Testis (tissue), 5 donors: ENCODE measurements around the gene TRIM64C. TPM values are rescaled to one million over a fixed set of nuclear protein-coding genes. Genes with fewer than 3 reads are reported as not detected.
"Not testable (repeated sequence)": the region's sequence is repeated elsewhere in the genome, so short reads cannot be mapped to it uniquely, and the experiment has no call there.

Source experiments
- DNase-seq: peaks from one replicate; pipeline ENCODE4 v3.0.0-alpha.2; 2019
- H3K27ac ChIP-seq, 2 donors: fragments of 200-600 bp; sonication (generic); one replicate each; pipeline ENCODE4 v1.5.1; 2019
- H3K27me3 ChIP-seq: fragments of 200-600 bp; sonication (generic); one replicate; pipeline ENCODE4 v1.5.1; 2019
- H3K36me3 ChIP-seq: fragments of 200-600 bp; sonication (generic); one replicate; pipeline ENCODE4 v1.5.1; 2017; ENCODE audit warnings: low read depth; ENCODE audit errors: missing control alignments
- H3K4me1 ChIP-seq: fragments of 200-600 bp; sonication (generic); one replicate; pipeline ENCODE4 v1.5.1; 2019
- H3K4me3 ChIP-seq, 2 donors: fragments of 200-600 bp; sonication (generic); one replicate each; pipeline ENCODE4 v1.5.1; 2017 to 2019
- H3K9me3 ChIP-seq: fragments of 200-600 bp; sonication (generic); one replicate; pipeline ENCODE4 v1.5.1; 2017
- WGBS, 2 donors: methylation state at CpG; one replicate each; pipeline ENCODE4 v1.1.5; 2018; 5-methylcytosine and 5-hydroxymethylcytosine counted together
- intact Hi-C: fragments of 100-400 bp; cut with DNase I; formaldehyde crosslinking; loops from one replicate; pipeline ENCODE4 v1.15.1; 2023; ENCODE audit warnings: low total_unique reads
- long read RNA-seq, 2 donors: transcript quantifications; one replicate each; lab custom pipeline, GENCODE V29; 2026
- polyA plus RNA-seq: library from polyadenylated mRNA; stranded (reverse); fragments of 350-450 nt; fragmentation: Illumina TruSeq; extraction: RNeasy Lipid Tissue Mini Kit (QIAGEN cat#74804); gene quantifications from one replicate; pipeline ENCODE4 v1.2.3, GENCODE V29; 2014; ENCODE audit warnings: low read depth, low replicate concordance; ENCODE audit not compliant: insufficient read depth
- small RNA-seq, 2 donors: library from RNA; depleted of rRNA; stranded (forward); fragments of <200 nt; gene quantifications; one replicate each; pipeline ENCODE3, GENCODE V24; 2016
- total RNA-seq, 2 donors: library from RNA; depleted of rRNA; stranded (reverse); fragments of >200 nt; gene quantifications; one replicate each; pipeline ENCODE4 v1.2.3, GENCODE V29; 2016

Gene TRIM64C, protein sequence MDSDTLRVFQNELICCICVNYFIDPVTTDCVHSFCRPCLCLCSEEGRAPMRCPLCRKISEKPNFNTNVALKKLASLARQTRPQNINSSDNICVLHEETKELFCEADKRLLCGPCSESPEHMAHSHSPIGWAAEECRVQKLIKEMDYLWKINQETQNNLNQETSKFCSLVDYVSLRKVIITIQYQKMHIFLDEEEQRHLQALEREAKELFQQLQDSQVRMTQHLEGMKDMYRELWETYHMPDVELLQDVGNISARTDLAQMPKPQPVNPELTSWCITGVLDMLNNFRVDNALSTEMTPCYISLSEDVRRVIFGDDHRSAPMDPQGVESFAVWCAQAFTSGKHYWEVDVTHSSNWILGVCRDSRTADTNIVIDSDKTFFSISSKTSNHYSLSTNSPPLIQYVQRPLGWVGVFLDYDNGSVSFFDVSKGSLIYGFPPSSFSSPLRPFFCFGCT
- not detected for total RNA-seq
- not detected for polyA plus RNA-seq
- long read RNA-seq, donor 1, result 0 reads
- long read RNA-seq, donor 2, result 0 reads

DNA sequence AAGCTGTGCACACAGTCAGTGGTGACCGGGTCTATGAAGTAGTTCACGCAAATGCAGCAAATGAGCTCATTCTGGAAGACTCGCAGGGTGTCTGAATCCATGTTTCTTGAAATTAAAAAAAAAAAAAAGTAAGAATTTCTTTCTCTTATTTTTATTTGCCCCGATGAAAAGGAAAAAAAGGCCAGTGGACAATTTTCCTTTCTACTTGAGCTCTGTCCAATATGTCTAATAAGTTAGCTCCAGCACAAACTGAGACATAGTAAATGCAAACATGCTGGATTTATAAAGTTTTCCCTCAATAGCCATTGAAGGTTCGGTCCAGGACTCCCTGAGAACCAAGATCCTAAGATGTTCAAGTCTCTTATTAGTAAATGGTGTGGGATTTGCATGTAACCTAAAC, at the start of gene TRIM64C:
TSS of gene TRIM64C (minus strand) at position 101 of the 400 bp plus-strand sequence. CDS start at position 101, 0 bp downstream.
- H3K9me3 ChIP-seq, intact Hi-C loops, H3K27me3 ChIP-seq, H3K36me3 ChIP-seq, DNase-seq, H3K4me1 ChIP-seq, H3K27ac ChIP-seq, H3K4me3 ChIP-seq: not testable (repeated sequence)
- 75 to 91% methylated on average over 5 of the region's 5 CpGs for WGBS, 2 donors

DNA sequence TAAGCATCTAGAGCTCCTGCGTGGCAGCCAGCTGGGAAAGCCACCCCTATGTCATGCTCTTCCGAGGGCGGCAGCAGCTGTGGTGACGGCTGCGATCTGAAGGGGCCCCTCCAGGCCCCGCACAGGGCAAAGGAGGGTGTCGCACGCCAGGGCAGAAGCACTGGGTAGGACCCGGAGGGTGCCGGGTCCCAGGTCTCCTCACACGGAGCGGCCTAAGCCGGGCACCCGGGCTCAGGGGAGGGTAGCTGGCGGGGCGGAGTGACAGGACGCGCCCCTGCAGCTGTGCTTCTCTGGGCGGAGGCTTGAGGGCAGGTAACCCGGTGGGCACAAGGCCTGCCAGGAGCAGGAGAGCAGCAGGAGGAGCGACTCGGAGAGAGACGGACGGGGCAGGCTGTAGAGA, 43.4 kb upstream of the TRIM64C start:
- intact Hi-C loops, DNase-seq, H3K27me3 ChIP-seq, H3K36me3 ChIP-seq, H3K9me3 ChIP-seq, H3K27ac ChIP-seq, H3K4me1 ChIP-seq: not testable (repeated sequence)
- peak overlapping the region in 1 of 2 donors; percentile 26 for H3K4me3 ChIP-seq
- whole genome bisulfite sequencing, 2 donors, result 77 to 78% methylated on average over 15 to 24 of the region's 24 CpGs

DNA sequence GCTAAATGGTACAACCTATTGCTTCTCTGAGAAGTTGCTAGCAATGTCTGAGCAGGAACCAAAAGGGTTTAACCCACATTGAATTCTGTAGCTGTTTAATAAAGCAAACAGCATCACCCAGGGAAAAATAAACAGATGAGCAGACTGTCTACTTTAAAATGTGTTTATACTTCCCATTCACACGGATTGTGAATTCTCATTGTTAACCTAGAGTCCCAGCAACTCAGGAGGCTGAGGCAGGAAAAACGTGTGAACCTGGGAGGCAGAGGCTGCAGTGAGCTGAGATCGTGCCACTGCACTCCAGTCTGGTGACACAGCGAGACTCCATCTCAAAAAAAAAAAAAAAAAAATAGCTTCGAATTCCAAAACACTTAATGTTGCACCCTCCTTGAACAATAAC, 11.0 kb upstream of the TRIM64C start:
- DNase-seq, H3K27me3 ChIP-seq, H3K36me3 ChIP-seq, intact Hi-C loops, H3K27ac ChIP-seq, H3K9me3 ChIP-seq, H3K4me3 ChIP-seq, H3K4me1 ChIP-seq: not testable (repeated sequence)
- WGBS, 2 donors, result 76 to 82% methylated on average over 5 of the region's 5 CpGs

DNA sequence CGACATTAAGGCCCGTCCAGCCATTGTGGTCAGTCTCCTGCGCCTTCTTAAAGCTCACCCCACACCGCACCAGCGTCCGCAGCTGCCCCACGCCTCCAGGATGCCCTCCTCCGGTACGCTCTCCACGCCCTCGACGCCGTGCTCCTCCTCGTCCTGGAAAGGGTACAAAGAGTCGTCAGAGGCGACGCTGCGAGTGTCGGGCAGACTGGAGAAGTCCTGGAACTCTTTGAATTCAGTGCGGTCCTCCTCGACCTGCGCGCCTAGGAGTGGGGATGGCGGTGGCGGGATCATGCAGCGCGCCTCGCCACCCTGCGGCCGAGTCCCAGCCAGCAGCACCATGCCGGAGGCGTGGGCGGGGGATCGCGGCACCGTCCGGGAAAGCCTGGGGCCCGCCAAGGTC, 9.1 kb downstream of the TRIM64C start:
- intact Hi-C loops, H3K36me3 ChIP-seq, H3K4me1 ChIP-seq, H3K4me3 ChIP-seq, H3K27ac ChIP-seq, H3K27me3 ChIP-seq, H3K9me3 ChIP-seq, DNase-seq: not testable (repeated sequence)
- 46 to 50% methylated on average over 2 to 33 of the region's 38 CpGs for WGBS, 2 donors

DNA sequence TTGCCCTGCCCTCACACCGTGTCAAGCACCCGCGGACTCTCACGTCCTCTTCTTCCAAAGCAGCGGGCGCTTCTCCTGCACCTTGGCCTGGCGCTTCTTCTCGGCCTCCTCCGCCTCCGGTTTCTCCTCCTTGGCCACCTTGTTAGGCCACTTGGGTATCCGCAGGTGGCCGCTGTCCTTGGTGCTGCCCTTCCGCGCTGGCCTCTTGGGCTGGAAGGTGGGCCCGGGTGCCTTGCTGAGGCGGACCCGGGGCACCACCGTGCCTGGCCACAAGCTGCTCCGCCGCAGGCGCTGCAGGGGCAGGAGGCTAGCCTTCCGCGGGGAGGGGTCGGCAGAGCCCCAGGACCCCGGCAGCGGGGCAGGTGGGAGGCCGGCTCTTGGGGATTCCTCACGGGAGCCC, 10.7 kb downstream of the TRIM64C start:
- H3K4me1 ChIP-seq, H3K27ac ChIP-seq, H3K36me3 ChIP-seq, H3K27me3 ChIP-seq, H3K9me3 ChIP-seq, intact Hi-C loops: not testable (repeated sequence)
- peak overlapping the region in 1 of 2 donors; percentile 23 for H3K4me3 ChIP-seq
- WGBS, 2 donors, result 48 to 74% methylated on average over 12 to 16 of the region's 28 CpGs
- DNase-seq, result peak; percentile 22

DNA sequence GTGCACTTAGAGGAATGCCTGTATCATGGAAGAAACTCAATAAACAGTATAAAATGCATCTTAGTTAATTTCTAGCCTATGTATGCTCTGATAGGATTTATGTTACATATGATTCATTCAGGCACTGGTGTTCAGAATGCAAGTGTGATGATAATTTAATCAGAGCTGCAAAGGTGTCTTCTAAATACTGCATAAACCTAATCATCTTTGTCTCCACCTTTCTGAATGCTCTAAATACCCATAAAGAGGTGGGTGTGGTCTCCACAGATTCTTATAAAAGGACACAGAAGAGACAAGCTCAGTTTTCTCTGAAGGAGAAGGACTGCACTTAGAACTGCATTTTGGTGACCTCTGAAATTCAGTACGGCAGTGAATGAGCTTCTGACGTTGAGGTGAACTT, 30.4 kb downstream of the TRIM64C start, which contains the start of gene TRIM49B:
TSS of gene TRIM49B (plus strand) at position 301 of the 400 bp plus-strand sequence. CDS start 2,777 bp downstream, outside the sequence.
- 29 to 31% methylated on average over 2 of the region's 2 CpGs for WGBS, 2 donors
- DNase-seq, intact Hi-C loops, H3K4me3 ChIP-seq, H3K36me3 ChIP-seq, H3K4me1 ChIP-seq, H3K27me3 ChIP-seq, H3K9me3 ChIP-seq, H3K27ac ChIP-seq: not testable (repeated sequence)

Small RNA genes lying within 50 kb of the gene (small RNA-seq; reads per million reads assigned to genes)
- 0 reads per million in 2 donors for gene AC084851.1

Other genes with a start within 250 kb of the TRIM64C start
- not detected for gene TRIM51G, start 75.2 kb downstream of the TRIM64C start, total RNA-seq
- gene TRIM51G, start 75.2 kb downstream of the TRIM64C start, polyA plus RNA-seq, result not detected
- gene TRIM49B, start 30.3 kb downstream of the TRIM64C start, total RNA-seq, result under 1 TPM in 1 of 2 donors, not detected in 1; 0.12 TPM
- gene TRIM49B, start 30.3 kb downstream of the TRIM64C start, polyA plus RNA-seq, result not detected
- 1 to 10 TPM; 1.7 to 3.1 TPM for gene FOLH1, start 149.5 kb upstream of the TRIM64C start, total RNA-seq
- gene FOLH1, start 149.5 kb upstream of the TRIM64C start, polyA plus RNA-seq, result 1.6 TPM